Mesendoderm (in vitro differentiated cells): ENCODE data around the gene POLR1E. TPM values are rescaled to one million over a fixed set of nuclear protein-coding genes. Genes with fewer than 3 reads are reported as not detected.

Experiments used
- DNase-seq: peaks from one replicate; pipeline ENCODE4 v3.0.0; 2013
- H2AK5ac ChIP-seq: 2 replicates; pipeline ENCODE4 v1.6.1; 2013; ENCODE audit warnings: low read length, inconsistent platforms
- H2BK120ac ChIP-seq: 2 replicates; pipeline ENCODE4 v1.6.1; 2013; ENCODE audit warnings: low read depth, mild to moderate bottlenecking, low read length, moderate library complexity, mixed read lengths
- H2BK15ac ChIP-seq: replicated peaks from 2 replicates; pipeline ENCODE4 v1.6.1; 2013; ENCODE audit warnings: low read depth, mild to moderate bottlenecking, moderate library complexity
- H2BK5ac ChIP-seq: 2 replicates; pipeline ENCODE4 v1.6.1; 2013; ENCODE audit warnings: low read length, inconsistent platforms
- H3K18ac ChIP-seq: 2 replicates; pipeline ENCODE4 v1.6.1; 2013; ENCODE audit warnings: mild to moderate bottlenecking, low read length, mixed read lengths
- H3K23ac ChIP-seq: one replicate; pipeline ENCODE4 v1.6.1; 2013; ENCODE audit warnings: low read length
- H3K27ac ChIP-seq: 2 replicates; pipeline ENCODE4 v1.5.1; 2013; ENCODE audit warnings: low read depth, mild to moderate bottlenecking, inconsistent platforms, low read length, moderate library complexity
- H3K27me3 ChIP-seq: 2 replicates; pipeline ENCODE4 v1.6.1; 2013; ENCODE audit warnings: low read length, control low read depth, mild to moderate bottlenecking, inconsistent platforms; ENCODE audit not compliant: insufficient read depth, poor library complexity
- H3K36me3 ChIP-seq: 2 replicates; pipeline ENCODE4 v1.6.1; 2013; ENCODE audit warnings: low read length, inconsistent platforms; ENCODE audit not compliant: control insufficient read depth, insufficient read depth
- H3K4ac ChIP-seq: one replicate; pipeline ENCODE4 v1.6.1; 2013; ENCODE audit warnings: low read depth, mild to moderate bottlenecking, low read length, moderate library complexity
- H3K4me1 ChIP-seq: 2 replicates; pipeline ENCODE4 v1.6.1; 2013; ENCODE audit warnings: low read depth, low read length, inconsistent platforms; ENCODE audit not compliant: control insufficient read depth
- H3K4me2 ChIP-seq: 2 replicates; pipeline ENCODE4 v1.6.1; 2013; ENCODE audit warnings: low read length
- H3K4me3 ChIP-seq: 2 replicates; pipeline ENCODE4 v1.5.1; 2013; ENCODE audit warnings: mild to moderate bottlenecking, low read length
- H3K56ac ChIP-seq: one replicate; pipeline ENCODE4 v1.6.1; 2013; ENCODE audit warnings: low read length
- H3K79me1 ChIP-seq: 2 replicates; pipeline ENCODE4 v1.6.1; 2013; ENCODE audit warnings: low read length, inconsistent platforms
- H3K79me2 ChIP-seq: 2 replicates; pipeline ENCODE4 v1.6.1; 2013; ENCODE audit warnings: mild to moderate bottlenecking, low read length; ENCODE audit not compliant: control insufficient read depth, insufficient read depth
- H3K9ac ChIP-seq: 2 replicates; pipeline ENCODE4 v1.6.1; 2013; ENCODE audit warnings: low read length, inconsistent platforms
- H4K5ac ChIP-seq: one replicate; pipeline ENCODE4 v1.6.1; 2013; ENCODE audit warnings: low read length
- H4K8ac ChIP-seq: one replicate; pipeline ENCODE4 v1.6.1; 2013; ENCODE audit warnings: low read depth, mild to moderate bottlenecking, control low read depth, low read length, moderate library complexity
- WGBS: extraction: QIAGEN DNeasy Blood & Tissue Kit; methylation state at CpG from one replicate; pipeline ENCODE4 v1.1.7; 2013; ENCODE audit warnings: low lambda C conversion rate, missing lambda C conversion rate; ENCODE audit not compliant: insufficient coverage; ENCODE audit errors: extremely low coverage; 5-methylcytosine and 5-hydroxymethylcytosine counted together
- polyA plus RNA-seq, 2 experiments: library from polyadenylated mRNA; stranded (reverse); fragments of 200-250 nt; gene quantifications; one replicate each; pipeline ENCODE4 v1.2.3, GENCODE V29; 2013

The POLR1E gene
- 21.0 TPM for polyA plus RNA-seq (2013, experiment 1 of 2)
- 22.4 TPM for polyA plus RNA-seq (2013, experiment 2 of 2)

GRCh38 chr9:37485389-37486255, at the start of gene POLR1E:
POLR1E (plus strand) TSS chr9:37485948; CDS start chr9:37486048, 100 bp downstream.
- Histone ChIP-seq H2AK5ac (no peak within 1 kb of the TSS), H3K27ac (no peak within 1 kb of the TSS)
- DNase-seq: peak; percentile 98

GRCh38 chr9:37436540-37436939, 49.2 kb upstream of the POLR1E start:
- Histone ChIP-seq H3K18ac (no peak overlapping the region), H3K56ac (no peak overlapping the region), H2BK15ac (no peak overlapping the region), H3K4ac (no peak overlapping the region), H3K27me3 (no peaks in the 10 kb centered on the region), H2BK5ac (no peak overlapping the region), H4K5ac (no peak overlapping the region), H3K36me3 (peaks cover 28% of the 10 kb centered on the region), H3K23ac (no peak overlapping the region), H3K79me2 (peaks cover 2% of the 10 kb centered on the region), H4K8ac (no peak overlapping the region), H3K4me3 (no peak overlapping the region), H2BK120ac (no peak overlapping the region), H3K79me1 (peaks cover 18% of the 10 kb centered on the region), H3K27ac (no peak overlapping the region), H2AK5ac (no peak overlapping the region), H3K4me2 (no peak overlapping the region), H3K9ac (no peak overlapping the region), H3K4me1 (no peaks in the 10 kb centered on the region)
- no peak for DNase-seq
- no CpG with 5 or more reads among the region's 5 CpGs for WGBS

More at GRCh38 chr9:37485389-37486255, at the start of gene POLR1E:
- peaks cover 15% of the 10 kb centered on the region for H3K79me2 ChIP-seq
- H3K9ac ChIP-seq: peak within 1 kb of the TSS; percentile 91
- no CpG with 5 or more reads among the region's 56 CpGs for WGBS
- H2BK120ac ChIP-seq: no peak within 1 kb of the TSS
- H3K79me1 ChIP-seq: peaks cover 19% of the 10 kb centered on the region
- peak within 1 kb of the TSS; percentile 96 for H3K4me2 ChIP-seq
- H3K56ac ChIP-seq: peak within 1 kb of the TSS; percentile 93
- H3K4me1 ChIP-seq: peaks cover 4% of the 10 kb centered on the region
- H3K18ac ChIP-seq: peak within 1 kb of the TSS; percentile 46
- H3K23ac ChIP-seq: no peak within 1 kb of the TSS
- H2BK15ac ChIP-seq: no peak within 1 kb of the TSS
- no peak within 1 kb of the TSS for H3K4ac ChIP-seq
- no peaks in the 10 kb centered on the region for H3K36me3 ChIP-seq
- H2BK5ac ChIP-seq: no peak within 1 kb of the TSS
- no peaks in the 10 kb centered on the region for H3K27me3 ChIP-seq
- peak within 1 kb of the TSS; percentile 93 for H3K4me3 ChIP-seq
- H4K8ac ChIP-seq: no peak within 1 kb of the TSS
- H4K5ac ChIP-seq: no peak within 1 kb of the TSS

DNA sequence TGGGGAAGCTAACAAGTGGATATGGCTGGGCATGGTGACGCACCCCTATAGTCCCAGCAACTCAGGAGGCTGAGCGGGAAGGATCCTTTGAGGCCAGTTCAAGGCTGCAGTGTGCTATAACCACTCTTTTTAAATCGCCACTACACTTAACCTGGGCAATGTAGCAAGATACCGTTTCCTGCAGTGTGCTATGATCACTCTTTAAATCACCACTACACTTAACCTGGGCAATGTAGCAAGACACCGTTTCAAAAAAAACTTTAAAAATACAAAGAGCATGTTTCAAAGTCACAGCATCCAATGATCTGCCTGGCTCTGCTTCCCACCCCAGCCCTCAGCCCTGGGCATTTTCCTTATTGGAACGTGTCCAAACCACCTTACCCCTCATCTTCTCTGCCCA, 48.7 kb upstream of the POLR1E start:
- Histone ChIP-seq H2BK120ac (no peak overlapping the region), H3K18ac (no peak overlapping the region), H2AK5ac (no peak overlapping the region), H3K56ac (no peak overlapping the region), H3K27me3 (no peaks in the 10 kb centered on the region), H3K79me2 (peaks cover 2% of the 10 kb centered on the region), H3K27ac (no peak overlapping the region), H3K4me1 (no peaks in the 10 kb centered on the region), H2BK15ac (no peak overlapping the region), H3K4me2 (no peak overlapping the region), H3K9ac (no peak overlapping the region), H2BK5ac (no peak overlapping the region), H3K23ac (no peak overlapping the region), H3K79me1 (peaks cover 21% of the 10 kb centered on the region), H3K4me3 (no peak overlapping the region), H4K5ac (no peak overlapping the region), H4K8ac (no peak overlapping the region), H3K36me3 (peaks cover 32% of the 10 kb centered on the region), H3K4ac (no peak overlapping the region)
- no peak for DNase-seq
- WGBS: no CpG with 5 or more reads among the region's 6 CpGs

DNA sequence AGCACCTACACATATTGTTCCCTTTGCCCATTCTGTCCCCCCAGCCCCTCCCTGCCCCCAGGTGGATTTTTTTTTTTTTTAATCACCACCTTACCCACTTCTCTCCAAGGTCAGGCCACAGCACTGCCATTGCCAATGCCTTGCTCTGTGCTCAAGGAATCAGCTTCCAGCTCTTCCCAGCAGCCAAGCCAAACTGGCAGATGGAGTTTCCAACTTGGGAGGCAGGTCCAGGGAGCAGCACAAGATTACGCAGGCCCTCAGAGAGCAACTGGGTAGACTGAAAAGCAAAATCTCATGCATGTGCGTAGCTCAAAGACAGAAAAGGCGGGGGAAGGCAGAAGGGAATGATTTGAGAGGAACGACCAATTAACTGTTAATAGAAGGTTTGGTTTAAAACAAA, 48.1 kb upstream of the POLR1E start:
- no peak overlapping the region for H3K4me2 ChIP-seq
- H3K79me1 ChIP-seq: peaks cover 26% of the 10 kb centered on the region
- H3K36me3 ChIP-seq: peaks cover 34% of the 10 kb centered on the region
- no peak overlapping the region for H4K8ac ChIP-seq
- H3K18ac ChIP-seq: no peak overlapping the region
- no peaks in the 10 kb centered on the region for H3K27me3 ChIP-seq
- no peak overlapping the region for H3K4me3 ChIP-seq
- no peaks in the 10 kb centered on the region for H3K4me1 ChIP-seq
- H3K79me2 ChIP-seq: peaks cover 4% of the 10 kb centered on the region
- no peak overlapping the region for H3K56ac ChIP-seq
- no peak overlapping the region for H2BK5ac ChIP-seq
- H2AK5ac ChIP-seq: no peak overlapping the region
- H2BK120ac ChIP-seq: no peak overlapping the region
- no peak overlapping the region for H3K23ac ChIP-seq
- H3K9ac ChIP-seq: no peak overlapping the region
- H2BK15ac ChIP-seq: no peak overlapping the region
- no peak overlapping the region for H3K27ac ChIP-seq
- no CpG with 5 or more reads among the region's 4 CpGs for whole genome bisulfite sequencing
- H4K5ac ChIP-seq: no peak overlapping the region
- no peak overlapping the region for H3K4ac ChIP-seq
- no peak for DNase-seq

- peaks cover 30% of the 10 kb centered on the region for H3K79me1 ChIP-seq
- H3K18ac ChIP-seq: no peak overlapping the region
- DNase-seq: no peak
- H3K4me2 ChIP-seq: no peak overlapping the region
- no peaks in the 10 kb centered on the region for H3K27me3 ChIP-seq
- H2BK15ac ChIP-seq: no peak overlapping the region
- no peak overlapping the region for H3K23ac ChIP-seq
- no peak overlapping the region for H4K8ac ChIP-seq
- no peak overlapping the region for H2AK5ac ChIP-seq
- no peak overlapping the region for H3K4ac ChIP-seq
- no peak overlapping the region for H3K9ac ChIP-seq
- no peaks in the 10 kb centered on the region for H3K4me1 ChIP-seq
- H2BK5ac ChIP-seq: no peak overlapping the region
- no peak overlapping the region for H4K5ac ChIP-seq
- H2BK120ac ChIP-seq: no peak overlapping the region
- WGBS: no CpG with 5 or more reads among the region's 3 CpGs
- H3K4me3 ChIP-seq: no peak overlapping the region
- peaks cover 34% of the 10 kb centered on the region for H3K36me3 ChIP-seq
- no peak overlapping the region for H3K56ac ChIP-seq
- H3K27ac ChIP-seq: no peak overlapping the region
- H3K79me2 ChIP-seq: peaks cover 6% of the 10 kb centered on the region
Observed at GRCh38 chr9:37438359-37438758, 47.4 kb upstream of the POLR1E start.
